A549 (cell line): ENCODE results near the gene ENPP7. TPM values are rescaled to one million over a fixed set of nuclear protein-coding genes. Genes with fewer than 3 reads are reported as not detected.

Experiments
- ATAC-seq, 2 experiments: fragments of 200-7000 bp in 1 of 2; fragments of >200 bp in 1 of 2; cut with Nextera tagmentation in 1 of 2; cut with Tn5 transposase in 1 of 2; 3 replicates each; pipeline versions ENCODE4 v1.8.0 to v1.9.1; 2018 to 2020; ENCODE audit warnings: mild to moderate bottlenecking in 1 of 2, moderate library complexity in 1 of 2
- CTCF ChIA-PET: fragments of 300-600 bp; sonication (Branson Sonifier 250); formaldehyde crosslinking; extraction: SDS; loops from one replicate; lab custom pipeline; 2021; ENCODE audit warnings: antibody characterized with exemption, inconsistent platforms; lab: Yijun Ruan, JAX
- POLR2A ChIA-PET: fragments of 350-600 bp; formaldehyde crosslinking; extraction: SDS; loops from one replicate; lab custom pipeline; 2021; ENCODE audit warnings: antibody characterized with exemption, inconsistent platforms; lab: Yijun Ruan, JAX
- DNase-seq, 2 experiments: peaks; one replicate each; pipeline versions ENCODE4 v3.0.0 to v3.0.0-alpha.2; 2011 to 2016; ENCODE audit warnings: low read depth in 1 of 2, low spot score in 1 of 2
- FAIRE-seq: peaks from 2 replicates; lab custom pipeline; 2011; peaks lifted over from hg19 to GRCh38; lab: Jason Lieb, UNC
- H3K27ac ChIP-seq, 2 experiments: fragments of >200 bp; sonication (Bioruptor Twin); formaldehyde crosslinking; 3 replicates each; pipeline ENCODE4 v1.5.1; 2016 to 2017
- H3K4me1 ChIP-seq: fragments of >200 bp; sonication (Bioruptor Twin); formaldehyde crosslinking; 3 replicates; pipeline ENCODE4 v1.6.1; 2016
- H3K4me2 ChIP-seq: fragments of >200 bp; sonication (Bioruptor Twin); formaldehyde crosslinking; 3 replicates; pipeline ENCODE4 v1.6.1; 2016
- H3K4me3 ChIP-seq: fragments of >200 bp; sonication (Bioruptor Twin); formaldehyde crosslinking; 3 replicates; pipeline ENCODE4 v1.5.1; 2016
- H3K9me3 ChIP-seq: fragments of >200 bp; sonication (Bioruptor Twin); formaldehyde crosslinking; 3 replicates; pipeline ENCODE4 v1.6.1; 2016
- BCL3 ChIP-seq: fragments of >200 bp; sonication (Bioruptor Twin); formaldehyde crosslinking; IDR thresholded peaks from 3 replicates; pipeline ENCODE4 v1.6.1; 2016
- BHLHE40 ChIP-seq: IDR thresholded peaks from 2 replicates; pipeline ENCODE4 v1.6.1; 2012; ENCODE audit warnings: low read depth, low read length, inconsistent platforms
- CBX2 ChIP-seq: fragments of 200-600 bp; sonication (generic); IDR thresholded peaks from 2 replicates; pipeline ENCODE4 v1.6.1; 2016; ENCODE audit warnings: low read depth, mild to moderate bottlenecking, borderline replicate concordance
- CHD2 ChIP-seq: fragments of 150-350 bp; IDR thresholded peaks from 2 replicates; pipeline ENCODE4 v1.6.1; 2014; ENCODE audit warnings: low read length; ENCODE audit not compliant: partially characterized antibody
- EHF ChIP-seq: fragments of 250-450 bp; sonication (Bioruptor Pico); IDR thresholded peaks from 2 replicates; pipeline ENCODE4 v1.5.0; 2020; ENCODE audit warnings: mild to moderate bottlenecking
- FOSL2 ChIP-seq, 2 experiments: fragments of 450-650 bp in 1 of 2; fragments of >200 bp in 1 of 2; sonication (Bioruptor Twin) in 1 of 2; formaldehyde crosslinking; IDR thresholded peaks; 2 replicates each; pipeline versions ENCODE4 v1.5.0 to v1.6.1; 2016 to 2020; ENCODE audit warnings: mild to moderate bottlenecking in 1 of 2, moderate library complexity in 1 of 2
- FOXS1 ChIP-seq: fragments of 250-450 bp; sonication (Bioruptor Pico); IDR thresholded peaks from 2 replicates; pipeline ENCODE4 v1.5.0; 2020; ENCODE audit warnings: mild to moderate bottlenecking, moderate library complexity
- GATA3 ChIP-seq: IDR thresholded peaks from 2 replicates; pipeline ENCODE4 v1.6.1; 2012; ENCODE audit warnings: borderline replicate concordance
- HEYL ChIP-seq: fragments of 250-450 bp; sonication (Bioruptor Pico); IDR thresholded peaks from 2 replicates; pipeline ENCODE4 v1.8.0; 2021; ENCODE audit warnings: mild to moderate bottlenecking, moderate library complexity
- HOXA7 ChIP-seq: fragments of 250-450 bp; sonication (Bioruptor Pico); IDR thresholded peaks from 2 replicates; pipeline ENCODE4 v1.5.0; 2020; ENCODE audit warnings: mild to moderate bottlenecking, moderate library complexity
- HOXB13 ChIP-seq: fragments of 250-450 bp; sonication (Bioruptor Pico); IDR thresholded peaks from 2 replicates; pipeline ENCODE4 v1.5.0; 2020; ENCODE audit warnings: low read depth, mild to moderate bottlenecking, moderate library complexity
- JUN ChIP-seq, 2 experiments: fragments of >200 bp; sonication (Bioruptor Twin); formaldehyde crosslinking; IDR thresholded peaks; 2 replicates in 1 of 2; 3 replicates in 1 of 2; pipeline ENCODE4 v1.6.1; 2016 to 2017
- JUNB ChIP-seq: fragments of >200 bp; sonication (Bioruptor Twin); formaldehyde crosslinking; IDR thresholded peaks from 2 replicates; pipeline ENCODE4 v1.6.1; 2016
- MAFK ChIP-seq: fragments of 450-650 bp; IDR thresholded peaks from 2 replicates; pipeline ENCODE4 v1.6.1; 2014; ENCODE audit not compliant: partially characterized antibody
- MAZ ChIP-seq: fragments of 150-350 bp; IDR thresholded peaks from 2 replicates; pipeline ENCODE4 v1.6.1; 2014; ENCODE audit warnings: antibody characterized with exemption, low read depth, low read length, borderline replicate concordance
- NFE2L2 ChIP-seq: fragments of 150-350 bp; conservative IDR thresholded peaks from 2 replicates; pipeline ENCODE4 v1.6.1; 2014; ENCODE audit warnings: low read length
- NPAS2 ChIP-seq: fragments of 250-450 bp; sonication (Bioruptor Pico); IDR thresholded peaks from 2 replicates; pipeline ENCODE4 v1.8.0; 2022; ENCODE audit warnings: mild to moderate bottlenecking, moderate library complexity, borderline replicate concordance
- RAD21 ChIP-seq, 2 experiments: fragments of >200 bp in 1 of 2; sonication (Bioruptor Twin) in 1 of 2; formaldehyde crosslinking in 1 of 2; IDR thresholded peaks in 1 of 2; conservative IDR thresholded peaks in 1 of 2; 2 replicates in 1 of 2; 3 replicates in 1 of 2; pipeline ENCODE4 v1.6.1; 2012 to 2018; ENCODE audit warnings: inconsistent platforms in 1 of 2
- RARB ChIP-seq: fragments of 250-450 bp; sonication (Bioruptor Pico); IDR thresholded peaks from 2 replicates; pipeline ENCODE4 v1.8.0; 2021; ENCODE audit warnings: mild to moderate bottlenecking, moderate library complexity
- RCOR1 ChIP-seq: fragments of 150-350 bp; IDR thresholded peaks from 2 replicates; pipeline ENCODE4 v1.6.1; 2014; ENCODE audit warnings: antibody characterized with exemption, low read length, low read depth
- TFCP2L1 ChIP-seq: fragments of 250-450 bp; sonication (Bioruptor Pico); IDR thresholded peaks from 2 replicates; pipeline ENCODE4 v1.5.0; 2021; ENCODE audit warnings: mild to moderate bottlenecking
- TP53 ChIP-seq: fragments of 250-450 bp; sonication (Bioruptor Pico); IDR thresholded peaks from 2 replicates; pipeline ENCODE4 v1.5.0; 2021; ENCODE audit warnings: mild to moderate bottlenecking, moderate library complexity
- ZNF302 ChIP-seq: fragments of 250-450 bp; sonication (Bioruptor Pico); IDR thresholded peaks from 2 replicates; pipeline ENCODE4 v1.9.0; 2021; ENCODE audit warnings: inconsistent platforms, mild to moderate bottlenecking, moderate library complexity
- WGBS: methylation state at CpG from one replicate; pipeline ENCODE4 v1.1.6; 2017; ENCODE audit errors: missing lambda C conversion rate; 5-methylcytosine and 5-hydroxymethylcytosine counted together
- polyA plus RNA-seq, 4 experiments: library from polyadenylated mRNA; depleted of rRNA in 3 of 4; stranded (reverse); fragments of >200 nt; fragmentation: RNase III in 1 of 4; extraction: RNeasy Plus Mini Kit Qiagen cat#74134 plus additional on column Dnase treatment in 1 of 4; gene quantifications; 2 replicates in 3 of 4; 3 replicates in 1 of 4; pipeline ENCODE4 v1.2.3, GENCODE V29; 2011 to 2017
- TF ChIP-seq, protein P1 (sequence below): fragments of 250-450 bp; sonication (Bioruptor Pico); IDR thresholded peaks from 2 replicates; pipeline ENCODE4 v1.5.0; 2020; ENCODE audit warnings: low read depth, mild to moderate bottlenecking, moderate library complexity
- TF ChIP-seq, protein P2 (sequence below): fragments of 200-600 bp; sonication (generic); IDR thresholded peaks from 2 replicates; pipeline ENCODE4 v1.6.1; 2016; ENCODE audit warnings: antibody characterized with exemption, mild to moderate bottlenecking, moderate library complexity
- TF ChIP-seq, protein P3 (sequence below): IDR thresholded peaks from 2 replicates; pipeline ENCODE4 v1.6.1; 2012; ENCODE audit warnings: low read depth, borderline replicate concordance

Gene ENPP7
- polyA plus RNA-seq, 2 of the 4 experiments (the other 2 are of a cell fraction), result not detected

GRCh38 chr17:79730437-79730768 lies 340 bp upstream of the ENPP7 start:
- no peak overlapping the region for H3K4me3 ChIP-seq
- no peak overlapping the region for H3K4me2 ChIP-seq
- 100% methylated on average over 2 of the region's 5 CpGs for WGBS
- DNase-seq, result no peak
- no peak overlapping the region for H3K27ac ChIP-seq
- H3K4me1 ChIP-seq, result no peaks in the 10 kb centered on the region; the same call in 2 of the 3 replicates
- CTCF ChIA-PET, result no interaction called here
- ATAC-seq, result no peak
- TF ChIP-seq MAZ, result no peak
- no peak for TF ChIP-seq RCOR1
- no peak for TF ChIP-seq HOXB13 (CRISPR knock-in tag)
- TF ChIP-seq CBX2, result no peak
- TF ChIP-seq, protein P1, sequence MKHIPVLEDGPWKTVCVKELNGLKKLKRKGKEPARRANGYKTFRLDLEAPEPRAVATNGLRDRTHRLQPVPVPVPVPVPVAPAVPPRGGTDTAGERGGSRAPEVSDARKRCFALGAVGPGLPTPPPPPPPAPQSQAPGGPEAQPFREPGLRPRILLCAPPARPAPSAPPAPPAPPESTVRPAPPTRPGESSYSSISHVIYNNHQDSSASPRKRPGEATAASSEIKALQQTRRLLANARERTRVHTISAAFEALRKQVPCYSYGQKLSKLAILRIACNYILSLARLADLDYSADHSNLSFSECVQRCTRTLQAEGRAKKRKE (CRISPR knock-in tag), result no peak
- TF ChIP-seq NFE2L2, result no peak
- no peak for TF ChIP-seq FOXS1 (CRISPR knock-in tag)
- TF ChIP-seq CHD2, result no peak
- TF ChIP-seq TP53 (CRISPR knock-in tag), result no peak
- TF ChIP-seq GATA3, result no peak
- no peak for TF ChIP-seq JUN (IDR thresholded peaks at IDR 0.05)
- TF ChIP-seq TFCP2L1 (CRISPR knock-in tag), result no peak
- no peak for TF ChIP-seq ZNF302 (CRISPR knock-in tag)
- TF ChIP-seq, protein P2, sequence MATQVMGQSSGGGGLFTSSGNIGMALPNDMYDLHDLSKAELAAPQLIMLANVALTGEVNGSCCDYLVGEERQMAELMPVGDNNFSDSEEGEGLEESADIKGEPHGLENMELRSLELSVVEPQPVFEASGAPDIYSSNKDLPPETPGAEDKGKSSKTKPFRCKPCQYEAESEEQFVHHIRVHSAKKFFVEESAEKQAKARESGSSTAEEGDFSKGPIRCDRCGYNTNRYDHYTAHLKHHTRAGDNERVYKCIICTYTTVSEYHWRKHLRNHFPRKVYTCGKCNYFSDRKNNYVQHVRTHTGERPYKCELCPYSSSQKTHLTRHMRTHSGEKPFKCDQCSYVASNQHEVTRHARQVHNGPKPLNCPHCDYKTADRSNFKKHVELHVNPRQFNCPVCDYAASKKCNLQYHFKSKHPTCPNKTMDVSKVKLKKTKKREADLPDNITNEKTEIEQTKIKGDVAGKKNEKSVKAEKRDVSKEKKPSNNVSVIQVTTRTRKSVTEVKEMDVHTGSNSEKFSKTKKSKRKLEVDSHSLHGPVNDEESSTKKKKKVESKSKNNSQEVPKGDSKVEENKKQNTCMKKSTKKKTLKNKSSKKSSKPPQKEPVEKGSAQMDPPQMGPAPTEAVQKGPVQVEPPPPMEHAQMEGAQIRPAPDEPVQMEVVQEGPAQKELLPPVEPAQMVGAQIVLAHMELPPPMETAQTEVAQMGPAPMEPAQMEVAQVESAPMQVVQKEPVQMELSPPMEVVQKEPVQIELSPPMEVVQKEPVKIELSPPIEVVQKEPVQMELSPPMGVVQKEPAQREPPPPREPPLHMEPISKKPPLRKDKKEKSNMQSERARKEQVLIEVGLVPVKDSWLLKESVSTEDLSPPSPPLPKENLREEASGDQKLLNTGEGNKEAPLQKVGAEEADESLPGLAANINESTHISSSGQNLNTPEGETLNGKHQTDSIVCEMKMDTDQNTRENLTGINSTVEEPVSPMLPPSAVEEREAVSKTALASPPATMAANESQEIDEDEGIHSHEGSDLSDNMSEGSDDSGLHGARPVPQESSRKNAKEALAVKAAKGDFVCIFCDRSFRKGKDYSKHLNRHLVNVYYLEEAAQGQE, result no peak
- no peak for TF ChIP-seq FOSL2 (IDR thresholded peaks at IDR 0.05)
- TF ChIP-seq FOSL2 (CRISPR knock-in tag; IDR thresholded peaks at IDR 0.05), result no peak
- TF ChIP-seq JUNB, result no peak
- no peaks in the 10 kb centered on the region for H3K9me3 ChIP-seq
- no peak for FAIRE-seq
- POLR2A ChIA-PET, result no interaction called here

GRCh38 chr17:79732254-79732653 lies 1.5 kb downstream of the ENPP7 start:
- CTCF ChIA-PET, result interaction anchor here (2.4 kb wide), 1 partner anchor 9 kb away, joined by 14 read pairs; no protein-coding TSS in a partner anchor
- FAIRE-seq, result no peak
- WGBS, result 82% methylated on average over 10 of the region's 10 CpGs
- POLR2A ChIA-PET, result no interaction called here
- no peaks in the 10 kb centered on the region for H3K9me3 ChIP-seq
- no peak overlapping the region for H3K4me3 ChIP-seq
- TF ChIP-seq NFE2L2, result no peak
- TF ChIP-seq RAD21 (conservative IDR thresholded peaks at IDR 0.05 in 1 of 2, IDR thresholded peaks at IDR 0.05 in 1 of 2), result no peak
- TF ChIP-seq HOXA7 (CRISPR knock-in tag), result no peak
- TF ChIP-seq, protein P2, result no peak
- TF ChIP-seq BHLHE40, result no peak
- no peak for TF ChIP-seq JUNB
- no peak for TF ChIP-seq RARB
- no peak for TF ChIP-seq BCL3
- no peak for TF ChIP-seq MAFK
- no peak for TF ChIP-seq EHF
- TF ChIP-seq, protein P3, sequence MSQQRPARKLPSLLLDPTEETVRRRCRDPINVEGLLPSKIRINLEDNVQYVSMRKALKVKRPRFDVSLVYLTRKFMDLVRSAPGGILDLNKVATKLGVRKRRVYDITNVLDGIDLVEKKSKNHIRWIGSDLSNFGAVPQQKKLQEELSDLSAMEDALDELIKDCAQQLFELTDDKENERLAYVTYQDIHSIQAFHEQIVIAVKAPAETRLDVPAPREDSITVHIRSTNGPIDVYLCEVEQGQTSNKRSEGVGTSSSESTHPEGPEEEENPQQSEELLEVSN, result no peak
- no peak for TF ChIP-seq NPAS2 (CRISPR knock-in tag)
- no peak for TF ChIP-seq HEYL (CRISPR knock-in tag)
- TF ChIP-seq, all 56 proteins: peak for 0
- H3K4me1 ChIP-seq, result no peaks in the 10 kb centered on the region; the same call in 2 of the 3 replicates
- DNase-seq (no peak), ATAC-seq (no peak)
- H3K4me2 ChIP-seq, result no peak overlapping the region
- no peak overlapping the region for H3K27ac ChIP-seq
